ENCODE results near the gene ARHGAP21.
A peak's percentile ranks its signal among the peaks of the same experiment; 100 is the strongest.

The ARHGAP21 gene

GRCh38 chr10:24569828-24570657 lies 153.6 kb downstream of the ARHGAP21 start:
- no peak for DNase-seq

- DNase-seq, result no peak
These were observed 154.3 kb downstream of the ARHGAP21 start for GRCh38 chr10:24569330-24569796.

- no peak for DNase-seq
These were observed 155.6 kb downstream of the ARHGAP21 start for GRCh38 chr10:24568042-24568441.

GRCh38 chr10:24561453-24561852 lies 162.2 kb downstream of the ARHGAP21 start:
- no peak for DNase-seq

- peak; percentile 33 for DNase-seq
These were observed 166.6 kb downstream of the ARHGAP21 start for GRCh38 chr10:24556750-24557742.

- no peak for DNase-seq
These were observed 167.4 kb downstream of the ARHGAP21 start for GRCh38 chr10:24556126-24556749.

GRCh38 chr10:24554036-24554435 lies 169.7 kb downstream of the ARHGAP21 start:
- DNase-seq, result no peak

- DNase-seq, result no peak
These were observed 170.6 kb downstream of the ARHGAP21 start for GRCh38 chr10:24553051-24553612.

- DNase-seq, result no peak
These were observed 171.2 kb downstream of the ARHGAP21 start for GRCh38 chr10:24552346-24553016.

- DNase-seq, result no peak
These were observed 172.5 kb downstream of the ARHGAP21 start for GRCh38 chr10:24551161-24551560.

GRCh38 chr10:24550680-24551079 lies 173.0 kb downstream of the ARHGAP21 start:
- DNase-seq, result no peak

GRCh38 chr10:24545585-24545984 lies 178.1 kb downstream of the ARHGAP21 start:
- DNase-seq, result no peak

GRCh38 chr10:24544776-24545175 lies 178.9 kb downstream of the ARHGAP21 start:
- no peak for DNase-seq

GRCh38 chr10:24542314-24543270 lies 181.1 kb downstream of the ARHGAP21 start:
- DNase-seq, result no peak

GRCh38 chr10:24541239-24541753 lies 182.4 kb downstream of the ARHGAP21 start:
- DNase-seq, result no peak

GRCh38 chr10:24536636-24537035 lies 187.1 kb downstream of the ARHGAP21 start:
- no peak for DNase-seq

GRCh38 chr10:24533981-24534380 lies 189.7 kb downstream of the ARHGAP21 start:
- no peak for DNase-seq
